NCI-H82 treated with DMSO at 0.1 percent for 48 hours (cell line): ENCODE data around the gene PPP1CC.
"Not testable (repeated sequence)": the region's sequence is repeated elsewhere in the genome, so short reads cannot be mapped to it uniquely, and the experiment has no call there.

ENCODE experiments used
- DNase-seq: peaks from one replicate; lab custom pipeline; 2025; ENCODE audit not compliant: unreplicated experiment; lab: John Stamatoyannopoulos, UW

Gene PPP1CC

DNA sequence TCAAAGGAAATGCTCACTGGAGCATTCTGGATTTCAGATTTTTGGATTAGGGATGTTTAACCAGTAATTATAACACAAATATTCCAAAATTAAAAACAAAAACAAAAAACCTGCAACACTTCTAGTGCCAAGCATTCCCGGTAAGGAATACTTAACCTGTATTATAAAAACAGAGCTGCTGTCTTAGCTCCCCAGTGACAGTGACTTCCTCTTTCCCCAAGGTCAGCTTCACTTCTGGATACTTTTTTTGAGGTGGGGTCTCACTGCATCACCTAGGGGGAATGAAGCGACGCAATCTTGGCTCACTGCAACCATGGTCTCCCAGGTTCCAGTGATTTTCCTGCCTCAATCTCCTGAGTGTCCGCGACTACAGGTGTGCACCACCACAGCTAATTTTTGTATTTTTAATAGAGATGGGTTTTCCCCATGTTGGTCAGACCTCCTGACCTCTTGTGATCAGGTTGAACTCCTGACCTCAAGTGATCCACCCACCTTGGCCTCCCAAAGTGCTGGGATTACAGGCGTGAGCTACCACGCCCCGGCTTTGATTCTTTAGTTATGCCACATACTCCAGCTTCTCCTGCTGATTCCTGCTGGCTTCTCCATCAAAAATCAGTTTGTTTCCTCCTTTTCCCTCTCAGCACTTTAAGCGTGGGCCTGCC, 15.9 kb downstream of the PPP1CC start:
- DNase-seq, result no peak

- no peak for DNase-seq
Measured at GRCh38 chr12:110726028-110726427, 16.7 kb downstream of the PPP1CC start.

- DNase-seq, result no peak
Measured at GRCh38 chr12:110725267-110725666, 17.4 kb downstream of the PPP1CC start.

DNA sequence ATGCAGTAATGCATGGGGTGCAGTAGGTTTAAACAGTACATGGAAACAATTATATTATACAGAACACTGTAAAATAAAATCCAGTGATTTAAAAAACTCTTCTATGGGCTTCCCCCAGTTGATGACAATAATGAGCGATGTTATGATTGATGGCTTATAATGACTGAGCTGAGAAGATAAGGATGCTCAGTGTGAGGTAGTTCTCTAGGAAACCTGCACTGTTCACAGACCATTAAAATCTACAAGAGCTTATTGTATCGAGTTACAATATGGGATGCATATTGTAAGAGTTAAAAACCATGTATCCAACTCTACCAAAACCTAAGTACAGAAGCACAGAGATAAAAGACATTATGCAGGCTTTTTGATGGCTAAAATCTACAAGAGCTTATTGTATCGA, 19.8 kb downstream of the PPP1CC start:
- DNase-seq, result not testable (repeated sequence)

GRCh38 chr12:110721570-110721969, 21.1 kb downstream of the PPP1CC start:
- no peak for DNase-seq

DNA sequence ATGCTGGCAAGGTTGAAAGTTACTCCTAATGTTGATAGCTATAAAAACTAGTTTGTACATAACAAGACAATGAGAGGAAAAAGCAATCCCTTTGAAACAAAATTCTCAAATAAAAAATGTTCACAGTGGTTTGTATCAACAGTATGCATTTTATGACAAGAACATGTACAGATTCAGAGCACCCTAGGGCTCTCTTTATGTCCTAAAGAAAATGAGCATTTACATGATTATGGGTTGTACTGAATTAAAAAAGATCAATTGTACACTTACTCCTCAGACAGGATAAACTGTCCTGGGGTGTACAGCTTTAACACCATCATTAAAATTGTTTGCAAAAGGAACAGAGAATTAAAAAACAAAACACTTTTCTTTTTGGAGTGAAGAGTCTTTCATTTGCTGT, 22.2 kb downstream of the PPP1CC start:
- DNase-seq, result no peak

DNA sequence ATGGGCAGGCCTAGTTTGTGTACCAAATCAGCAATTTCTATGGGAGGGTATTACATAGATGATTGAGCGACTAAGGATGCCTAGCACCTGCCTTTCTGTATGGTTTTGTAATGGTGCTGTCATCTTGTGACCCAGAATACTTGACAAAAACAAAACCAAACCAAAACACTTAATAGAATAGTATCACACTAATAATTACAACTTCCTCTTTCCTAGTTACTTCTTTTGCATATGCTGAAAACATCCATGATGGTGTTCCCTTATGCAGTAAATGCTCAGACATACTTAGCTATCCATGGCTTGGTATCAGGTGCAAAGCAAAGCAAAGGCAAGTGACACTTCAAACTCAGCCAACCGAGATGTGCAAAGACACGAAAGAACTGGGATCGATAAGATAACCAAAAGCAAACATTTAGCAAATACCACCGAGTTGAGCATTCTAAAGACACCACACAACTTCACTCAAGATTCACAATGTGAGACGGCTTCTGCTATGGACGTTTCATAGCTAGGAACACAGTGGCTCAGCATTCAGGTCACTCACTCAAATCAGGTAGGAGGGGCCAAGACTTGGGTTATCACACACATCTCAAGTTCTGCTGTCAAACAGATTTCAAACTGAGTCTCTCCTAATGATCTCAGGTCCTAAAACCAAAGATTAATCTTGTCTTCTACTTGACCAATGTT, 24.3 kb downstream of the PPP1CC start:
- no peak for DNase-seq

GRCh38 chr12:110717037-110717436, 25.7 kb downstream of the PPP1CC start:
- no peak for DNase-seq

DNA sequence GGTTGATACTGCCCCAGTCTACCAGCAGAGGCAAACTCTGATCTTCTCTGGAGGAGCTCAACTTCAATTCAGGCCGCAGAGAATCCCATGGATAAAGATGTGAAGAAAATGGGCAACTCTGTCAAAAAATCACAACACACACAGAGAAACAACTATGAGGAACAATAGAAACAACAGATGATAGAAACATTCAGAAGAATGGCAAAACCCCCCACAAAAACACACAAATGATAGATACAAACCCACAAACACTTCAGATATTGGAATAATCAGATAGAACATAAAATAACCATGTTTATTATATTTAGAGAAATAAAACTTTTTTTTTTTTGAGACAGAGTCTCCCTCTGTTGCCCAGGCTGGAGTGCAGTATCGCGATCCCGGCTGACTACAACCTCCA, 33.8 kb downstream of the PPP1CC start:
- no peak for DNase-seq

- no peak for DNase-seq
Measured at GRCh38 chr12:110705309-110705708, 37.4 kb downstream of the PPP1CC start.

DNA sequence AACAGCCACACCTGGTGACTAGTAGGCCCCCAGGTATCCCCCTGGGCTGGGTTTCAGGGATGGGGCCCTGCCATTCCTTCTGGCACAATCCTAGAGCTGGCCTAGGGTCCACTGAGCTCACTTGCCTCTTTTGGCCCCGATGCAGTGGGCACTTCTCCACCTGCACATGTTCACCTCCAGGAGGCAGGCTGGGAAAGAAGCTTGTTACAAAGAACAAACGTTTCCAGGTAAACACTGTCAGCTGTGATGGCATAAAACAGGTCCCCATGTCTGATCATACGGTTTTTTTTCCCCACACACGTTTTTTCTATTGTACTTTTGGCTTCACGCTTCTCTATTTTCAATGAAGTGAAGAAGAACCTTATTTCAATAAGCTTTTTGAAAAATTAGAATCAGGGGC, 37.9 kb downstream of the PPP1CC start:
- no peak for DNase-seq

DNA sequence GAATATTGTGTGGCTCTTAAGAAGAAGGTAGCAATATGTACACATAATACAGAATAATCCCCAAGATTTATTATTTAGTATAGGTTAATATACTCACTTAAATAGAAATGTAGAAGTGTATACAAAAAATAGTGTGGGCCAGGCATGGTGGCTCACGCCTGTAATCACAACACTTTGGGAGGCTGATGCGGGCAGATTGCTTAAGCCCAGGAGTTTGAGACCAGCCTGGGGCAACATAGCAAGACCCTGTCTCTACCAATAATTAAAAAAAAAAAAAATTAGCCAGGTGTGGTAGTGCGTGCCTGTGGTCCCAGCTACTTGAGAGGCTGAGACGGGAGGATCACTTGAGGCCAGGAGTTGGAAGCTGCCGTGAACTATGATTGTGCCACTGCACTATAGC, 38.5 kb downstream of the PPP1CC start:
- DNase-seq, result no peak

- no peak for DNase-seq
Measured at GRCh38 chr12:110702081-110702480, 40.6 kb downstream of the PPP1CC start.

GRCh38 chr12:110699591-110700445, 42.9 kb downstream of the PPP1CC start:
- no peak for DNase-seq

GRCh38 chr12:110698171-110698902, 44.4 kb downstream of the PPP1CC start:
- peak; percentile 65 for DNase-seq

DNA sequence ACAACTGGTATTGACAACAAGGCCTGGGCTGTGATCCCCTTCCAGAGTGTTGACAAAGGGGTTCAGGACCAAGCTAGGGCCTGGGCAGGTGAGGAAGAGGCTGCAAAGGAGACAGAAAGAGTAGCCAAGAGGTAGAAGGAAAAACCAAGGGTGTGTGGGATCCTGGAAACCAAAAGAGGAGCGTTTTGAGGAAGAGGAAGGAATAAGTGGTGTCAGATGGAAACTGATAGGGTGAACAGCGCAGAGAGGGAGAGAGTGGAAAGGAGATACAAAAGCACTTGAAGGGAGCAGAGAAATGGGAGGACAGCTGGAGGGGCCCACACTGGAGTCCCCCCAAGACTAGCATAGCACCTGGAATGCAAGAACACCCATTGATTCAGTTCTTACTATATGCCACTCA, 45.5 kb downstream of the PPP1CC start:
- no peak for DNase-seq

- no peak for DNase-seq
Measured at GRCh38 chr12:110696283-110696682, 46.4 kb downstream of the PPP1CC start.

GRCh38 chr12:110694330-110694901, 48.3 kb downstream of the PPP1CC start:
- peak; percentile 60 for DNase-seq

- peak; percentile 41 for DNase-seq
Measured at GRCh38 chr12:110693731-110694130, 49.0 kb downstream of the PPP1CC start.

GRCh38 chr12:110690127-110690430, 52.6 kb downstream of the PPP1CC start:
- DNase-seq, result peak; percentile 30
